Natural killer cell (primary cell): ENCODE measurements around the gene SPATS2L. TPM values are rescaled to one million over a fixed set of nuclear protein-coding genes. Genes with fewer than 3 reads are reported as not detected.

Experiments
- ATAC-seq, 3 donors: fragments of 150-1000 bp in 2 of 3; fragments of 200-7000 bp in 1 of 3; cut with Tn5 transposase; 1 replicate in 1 of 3; 2 replicates in 2 of 3; pipeline ENCODE4 v1.10.0; 2021; ENCODE audit warnings: mild to moderate bottlenecking in 2 of 3, moderate library complexity in 2 of 3
- DNase-seq, 2 donors: peaks; one replicate each; pipeline versions ENCODE4 v3.0.0 to v3.0.0-alpha.2; 2013 to 2021; ENCODE audit warnings: mixed read lengths in 1 of 2
- H3K27ac ChIP-seq: one replicate; pipeline ENCODE4 v1.5.1; 2013; ENCODE audit warnings: mild to moderate bottlenecking, low read length
- H3K27me3 ChIP-seq: one replicate; pipeline ENCODE4 v1.6.1; 2013; ENCODE audit warnings: low read length; ENCODE audit not compliant: control insufficient read depth, insufficient read depth
- H3K36me3 ChIP-seq: one replicate; pipeline ENCODE4 v1.6.1; 2013; ENCODE audit warnings: low read length; ENCODE audit not compliant: control insufficient read depth, insufficient read depth
- H3K4me1 ChIP-seq: one replicate; pipeline ENCODE4 v1.6.1; 2013; ENCODE audit warnings: low read length; ENCODE audit not compliant: control insufficient read depth, insufficient read depth
- H3K4me3 ChIP-seq: one replicate; pipeline ENCODE4 v1.5.1; 2013; ENCODE audit warnings: low read length
- H3K9me3 ChIP-seq: one replicate; pipeline ENCODE4 v1.6.1; 2013; ENCODE audit warnings: low read length; ENCODE audit not compliant: control insufficient read depth, insufficient read depth
- H3K27ac Mint-ChIP-seq, 2 donors: one replicate each; pipeline ENCODE4 v1.8.0; 2022; ENCODE audit warnings: mild to moderate bottlenecking in 2 of 2, mixed read lengths in 2 of 2, moderate library complexity in 1 of 2
- H3K27me3 Mint-ChIP-seq, 2 donors: one replicate each; pipeline ENCODE4 v1.8.0; 2022; ENCODE audit warnings: low read depth in 2 of 2, mixed read lengths in 2 of 2
- H3K36me3 Mint-ChIP-seq: one replicate; pipeline ENCODE4 v1.8.0; 2022; ENCODE audit warnings: mixed read lengths
- H3K4me1 Mint-ChIP-seq, 2 donors: one replicate each; pipeline ENCODE4 v1.8.0; 2022; ENCODE audit warnings: mixed read lengths in 2 of 2
- H3K4me3 Mint-ChIP-seq: one replicate; pipeline ENCODE4 v1.8.0; 2022; ENCODE audit warnings: mild to moderate bottlenecking, moderate library complexity, mixed read lengths
- H3K9me3 Mint-ChIP-seq, 2 donors: one replicate each; pipeline ENCODE4 v1.8.0; 2022; ENCODE audit warnings: mixed read lengths in 2 of 2
- CTCF ChIP-seq: fragments of 200-600 bp; IDR thresholded peaks from one replicate; pipeline ENCODE4 v1.8.0; 2022; ENCODE audit warnings: antibody characterized with exemption
- WGBS: methylation state at CpG from one replicate; pipeline ENCODE4 v1.1.7; 2013; ENCODE audit warnings: missing lambda C conversion rate; ENCODE audit not compliant: insufficient coverage; 5-methylcytosine and 5-hydroxymethylcytosine counted together
- intact Hi-C: fragments of 100-400 bp; cut with micrococcal nuclease; formaldehyde crosslinking; loops from one replicate; pipeline ENCODE4 v1.14.2; 2022
- total RNA-seq, 4 donors: library from RNA; stranded (reverse); fragments of 120-200 nt in 1 of 4; gene quantifications; one replicate each; pipeline versions ENCODE4 v1.2.3 to v1.2.4, GENCODE V29; 2013 to 2022

SPATS2L gene
- total RNA-seq, 3 donors from 2014 or later (not counting 1 experiment from before 2014, with no cell fraction given): 3.8 to 10.9 (median 4.4) TPM

GRCh38 chr2:200336980-200337615 lies 30.6 kb downstream of the SPATS2L start:
- Histone ChIP-seq H3K4me3 (no peak overlapping the region), H3K9me3 (no peaks in the 10 kb centered on the region), H3K36me3 (no peaks in the 10 kb centered on the region), H3K27ac (no peak overlapping the region), H3K27me3 (no peaks in the 10 kb centered on the region), H3K4me1 (no peaks in the 10 kb centered on the region)
- Mint-ChIP-seq H3K27ac (no peak overlapping the region), H3K27me3 (no peaks in the 10 kb centered on the region), H3K4me1 (peaks cover 0 to 5% of the 10 kb centered on the region in 2 donors), H3K9me3 (no peaks in the 10 kb centered on the region), H3K36me3 (no peaks in the 10 kb centered on the region), H3K4me3 (no peak overlapping the region)
- WGBS: 91% methylated on average over 2 of the region's 3 CpGs
- intact Hi-C loops: no loop called here
- TF ChIP-seq CTCF: no peak
- no peak for ATAC-seq
- DNase-seq: no peak

- no peak overlapping the region for H3K27ac ChIP-seq
- peaks cover 0 to 5% of the 10 kb centered on the region in 2 donors for H3K4me1 Mint-ChIP-seq
Observed at GRCh38 chr2:200337621-200338020, 31.1 kb downstream of the SPATS2L start.

GRCh38 chr2:200338692-200339091 lies 32.2 kb downstream of the SPATS2L start:
- Mint-ChIP-seq H3K4me3 (no peak overlapping the region), H3K27ac (no peak overlapping the region), H3K4me1 (peaks cover 0 to 5% of the 10 kb centered on the region in 2 donors), H3K36me3 (no peaks in the 10 kb centered on the region), H3K27me3 (no peaks in the 10 kb centered on the region), H3K9me3 (no peaks in the 10 kb centered on the region)
- ATAC-seq: no peak
- Histone ChIP-seq H3K9me3 (no peaks in the 10 kb centered on the region), H3K27ac (no peak overlapping the region), H3K36me3 (no peaks in the 10 kb centered on the region), H3K4me1 (no peaks in the 10 kb centered on the region), H3K4me3 (no peak overlapping the region), H3K27me3 (no peaks in the 10 kb centered on the region)
- TF ChIP-seq CTCF: no peak
- no peak for DNase-seq
- 14% methylated on average over 1 of the region's 4 CpGs for WGBS
- intact Hi-C loops: no loop called here

More at GRCh38 chr2:200337621-200338020, 31.1 kb downstream of the SPATS2L start:
- H3K27me3 Mint-ChIP-seq: no peaks in the 10 kb centered on the region
- H3K27me3 ChIP-seq: no peaks in the 10 kb centered on the region
- no peak overlapping the region for H3K4me3 Mint-ChIP-seq
- intact Hi-C loops: no loop called here
- H3K27ac Mint-ChIP-seq: no peak overlapping the region
- no peaks in the 10 kb centered on the region for H3K9me3 Mint-ChIP-seq
- H3K36me3 Mint-ChIP-seq: no peaks in the 10 kb centered on the region
- DNase-seq: no peak
- WGBS: 83% methylated on average over 2 of the region's 2 CpGs
- H3K4me1 ChIP-seq: no peaks in the 10 kb centered on the region
- H3K9me3 ChIP-seq: no peaks in the 10 kb centered on the region
- no peak overlapping the region for H3K4me3 ChIP-seq
- ATAC-seq: no peak
- H3K36me3 ChIP-seq: no peaks in the 10 kb centered on the region
- no peak for TF ChIP-seq CTCF
